HepG2 (cell line): ENCODE measurements around the gene GRIN2C. TPM values are rescaled to one million over a fixed set of nuclear protein-coding genes. Genes with fewer than 3 reads are reported as not detected.

Experiments used
- CHD4 ChIP-seq: fragments of 200-600 bp; sonication (generic); IDR thresholded peaks from 2 replicates; pipeline ENCODE4 v1.7.0; 2017; ENCODE audit warnings: mild to moderate bottlenecking, low read length, borderline replicate concordance
- ELF1 ChIP-seq: sonication (generic); formaldehyde crosslinking; IDR thresholded peaks from 2 replicates; pipeline ENCODE4 v1.4.0; 2020; ENCODE audit warnings: missing genetic modification reagents
- HNF4G ChIP-seq, 2 experiments: sonication (generic) in 1 of 2; formaldehyde crosslinking in 1 of 2; IDR thresholded peaks; 2 replicates each; pipeline versions ENCODE4 v1.4.0 to v1.6.1; 2011 to 2020; ENCODE audit warnings: borderline replicate concordance in 2 of 2, low read depth in 2 of 2, mild to moderate bottlenecking in 2 of 2, low read length in 1 of 2, missing genetic modification reagents in 1 of 2, moderate library complexity in 1 of 2
- HOXA7 ChIP-seq: sonication (generic); formaldehyde crosslinking; IDR thresholded peaks from 2 replicates; pipeline ENCODE4 v1.8.1; 2022; ENCODE audit warnings: mild to moderate bottlenecking, missing genetic modification reagents, moderate library complexity
- MED13 ChIP-seq: sonication (generic); formaldehyde crosslinking; IDR thresholded peaks from 2 replicates; pipeline ENCODE4 v1.5.0; 2020; ENCODE audit warnings: missing genetic modification reagents
- PHF8 ChIP-seq: sonication (generic); formaldehyde crosslinking; IDR thresholded peaks from 2 replicates; pipeline ENCODE4 v1.5.0; 2020; ENCODE audit warnings: missing genetic modification reagents
- POLR2G ChIP-seq: fragments of 200-400 bp; formaldehyde crosslinking; IDR thresholded peaks from 2 replicates; pipeline ENCODE4 v1.6.1; 2018; ENCODE audit warnings: mild to moderate bottlenecking, low read depth, low read length, moderate library complexity
- RNF2 ChIP-seq: fragments of 450-650 bp; conservative IDR thresholded peaks from 2 replicates; pipeline ENCODE4 v1.6.1; 2016; ENCODE audit warnings: low read depth
- SALL2 ChIP-seq: sonication (generic); formaldehyde crosslinking; IDR thresholded peaks from 2 replicates; pipeline ENCODE4 v1.8.1; 2023; ENCODE audit warnings: mild to moderate bottlenecking, missing genetic modification reagents, inconsistent platforms
- TRIM24 ChIP-seq: sonication (generic); formaldehyde crosslinking; IDR thresholded peaks from 2 replicates; pipeline ENCODE4 v1.8.0; 2022; ENCODE audit warnings: mild to moderate bottlenecking, missing genetic modification reagents
- ZFX ChIP-seq: sonication (generic); formaldehyde crosslinking; IDR thresholded peaks from 2 replicates; pipeline ENCODE4 v1.4.0; 2020; ENCODE audit warnings: mild to moderate bottlenecking, low read depth, missing genetic modification reagents, moderate library complexity
- ZMYM2 ChIP-seq: sonication (generic); formaldehyde crosslinking; IDR thresholded peaks from 2 replicates; pipeline ENCODE4 v1.8.0; 2022; ENCODE audit warnings: mild to moderate bottlenecking, missing genetic modification reagents
- ZNF777 ChIP-seq: sonication (generic); formaldehyde crosslinking; IDR thresholded peaks from 2 replicates; pipeline ENCODE4 v1.4.0; 2020; ENCODE audit warnings: missing genetic modification reagents
- ZNF883 ChIP-seq: sonication (generic); formaldehyde crosslinking; IDR thresholded peaks from 2 replicates; pipeline ENCODE4 v1.5.1; 2020; ENCODE audit warnings: mild to moderate bottlenecking, missing genetic modification reagents; ENCODE audit errors: not compliant biosample characterization
- polyA plus RNA-seq, 8 experiments: library from polyadenylated mRNA; depleted of rRNA in 3 of 8; stranded (reverse) in 7 of 8; unstranded in 1 of 8; fragments of >200 nt; fragmentation: Illumina TruSeq in 4 of 8; extraction: Trizol in 4 of 8; gene quantifications; 2 replicates each; pipeline versions ENCODE4 v1.2.1 to v1.2.3, GENCODE V29; 2011 to 2016; ENCODE audit warnings: low read depth in 4 of 8, missing spikeins in 1 of 8, mixed read lengths in 1 of 8; ENCODE audit not compliant: insufficient read depth in 1 of 8
- total RNA-seq, 5 experiments: library from RNA; depleted of rRNA; stranded (reverse); fragments of >200 nt; fragmentation: Illumina TruSeq; extraction: Trizol; gene quantifications; 2 replicates each; pipeline ENCODE4 v1.2.3, GENCODE V29; 2016; ENCODE audit warnings: low read depth in 1 of 5
- TF ChIP-seq, protein P1 (sequence below): IDR thresholded peaks from 2 replicates; pipeline ENCODE4 v1.6.1; 2016; ENCODE audit warnings: mild to moderate bottlenecking
- TF ChIP-seq, protein P2 (sequence below), 2 experiments: sonication (generic) in 1 of 2; formaldehyde crosslinking in 1 of 2; IDR thresholded peaks; 2 replicates each; pipeline versions ENCODE4 v1.6.1 to v1.9.0; 2014 to 2022; ENCODE audit warnings: antibody characterized with exemption in 1 of 2, borderline replicate concordance in 1 of 2, inconsistent platforms in 1 of 2, low read depth in 1 of 2, missing genetic modification reagents in 1 of 2
- TF ChIP-seq, protein P3 (sequence below): sonication (generic); formaldehyde crosslinking; IDR thresholded peaks from 2 replicates; pipeline ENCODE4 v1.8.0; 2022; ENCODE audit warnings: missing genetic modification reagents, mild to moderate bottlenecking, borderline replicate concordance
- TF ChIP-seq, protein P4 (sequence below): sonication (generic); formaldehyde crosslinking; IDR thresholded peaks from 2 replicates; pipeline ENCODE4 v1.8.0; 2022; ENCODE audit warnings: mild to moderate bottlenecking, missing genetic modification reagents

GRIN2C gene
- total and polyA plus RNA-seq, 2 of the 13 experiments (the other 11 are each of a cell fraction or from before 2014, with no cell fraction given): 0.03 to 0.11 TPM

DNA sequence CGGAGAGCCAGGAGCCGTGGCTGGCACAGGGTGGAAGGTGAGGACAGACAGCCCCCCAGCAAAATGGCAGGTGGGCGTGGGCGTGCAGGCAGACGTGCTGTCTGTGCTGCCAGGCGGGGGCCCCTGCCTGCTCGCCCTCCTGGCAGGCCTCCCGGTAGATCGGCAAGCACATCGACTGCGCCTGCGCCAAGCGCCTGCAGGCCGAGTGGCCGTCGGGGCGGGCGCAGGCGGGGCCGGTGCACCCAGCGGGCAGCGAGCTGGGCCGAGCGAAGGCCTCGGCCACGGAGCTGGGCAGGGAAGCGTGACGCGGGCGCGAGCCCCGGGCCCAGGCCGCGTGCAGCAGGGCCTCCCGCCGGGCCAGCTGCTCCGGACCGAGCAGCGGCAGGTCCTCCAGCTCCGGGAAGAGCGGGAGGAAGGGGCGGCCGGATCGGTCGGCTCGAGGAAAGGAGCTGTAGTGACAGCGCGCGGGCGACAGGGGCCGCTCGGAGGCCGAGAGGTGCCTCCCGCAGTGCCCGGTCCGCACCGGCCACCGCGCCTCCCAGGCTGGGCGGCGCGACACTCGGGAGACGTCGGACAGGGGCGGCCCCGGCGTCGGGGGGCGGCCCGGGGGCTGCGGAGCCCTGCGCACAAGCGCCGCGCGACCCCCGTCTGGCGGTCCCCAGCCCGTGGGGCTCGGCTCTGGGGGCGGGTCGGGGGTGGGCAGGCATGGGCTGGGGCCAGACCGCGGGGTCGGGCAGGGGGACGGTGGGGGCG is 16.9 kb downstream of the GRIN2C start (continued):
- TF ChIP-seq, protein P1, sequence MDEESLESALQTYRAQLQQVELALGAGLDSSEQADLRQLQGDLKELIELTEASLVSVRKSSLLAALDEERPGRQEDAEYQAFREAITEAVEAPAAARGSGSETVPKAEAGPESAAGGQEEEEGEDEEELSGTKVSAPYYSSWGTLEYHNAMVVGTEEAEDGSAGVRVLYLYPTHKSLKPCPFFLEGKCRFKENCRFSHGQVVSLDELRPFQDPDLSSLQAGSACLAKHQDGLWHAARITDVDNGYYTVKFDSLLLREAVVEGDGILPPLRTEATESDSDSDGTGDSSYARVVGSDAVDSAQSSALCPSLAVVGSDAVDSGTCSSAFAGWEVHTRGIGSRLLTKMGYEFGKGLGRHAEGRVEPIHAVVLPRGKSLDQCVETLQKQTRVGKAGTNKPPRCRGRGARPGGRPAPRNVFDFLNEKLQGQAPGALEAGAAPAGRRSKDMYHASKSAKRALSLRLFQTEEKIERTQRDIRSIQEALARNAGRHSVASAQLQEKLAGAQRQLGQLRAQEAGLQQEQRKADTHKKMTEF (CRISPR knock-in tag): 0 out of 2 replicates have a peak, but pooled peaks have one; percentile 24
- TF ChIP-seq, protein P2, sequence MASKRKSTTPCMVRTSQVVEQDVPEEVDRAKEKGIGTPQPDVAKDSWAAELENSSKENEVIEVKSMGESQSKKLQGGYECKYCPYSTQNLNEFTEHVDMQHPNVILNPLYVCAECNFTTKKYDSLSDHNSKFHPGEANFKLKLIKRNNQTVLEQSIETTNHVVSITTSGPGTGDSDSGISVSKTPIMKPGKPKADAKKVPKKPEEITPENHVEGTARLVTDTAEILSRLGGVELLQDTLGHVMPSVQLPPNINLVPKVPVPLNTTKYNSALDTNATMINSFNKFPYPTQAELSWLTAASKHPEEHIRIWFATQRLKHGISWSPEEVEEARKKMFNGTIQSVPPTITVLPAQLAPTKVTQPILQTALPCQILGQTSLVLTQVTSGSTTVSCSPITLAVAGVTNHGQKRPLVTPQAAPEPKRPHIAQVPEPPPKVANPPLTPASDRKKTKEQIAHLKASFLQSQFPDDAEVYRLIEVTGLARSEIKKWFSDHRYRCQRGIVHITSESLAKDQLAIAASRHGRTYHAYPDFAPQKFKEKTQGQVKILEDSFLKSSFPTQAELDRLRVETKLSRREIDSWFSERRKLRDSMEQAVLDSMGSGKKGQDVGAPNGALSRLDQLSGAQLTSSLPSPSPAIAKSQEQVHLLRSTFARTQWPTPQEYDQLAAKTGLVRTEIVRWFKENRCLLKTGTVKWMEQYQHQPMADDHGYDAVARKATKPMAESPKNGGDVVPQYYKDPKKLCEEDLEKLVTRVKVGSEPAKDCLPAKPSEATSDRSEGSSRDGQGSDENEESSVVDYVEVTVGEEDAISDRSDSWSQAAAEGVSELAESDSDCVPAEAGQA (IDR thresholded peaks at IDR 0.05; ENCODE audit: low read depth): no peak
- TF ChIP-seq, protein P2 (CRISPR knock-in tag; IDR thresholded peaks at IDR 0.05; ENCODE audit: borderline replicate concordance): no peak
- TF ChIP-seq HOXA7 (CRISPR knock-in tag): no peak
- peak; percentile 90 for TF ChIP-seq RNF2
- TF ChIP-seq, protein P3, sequence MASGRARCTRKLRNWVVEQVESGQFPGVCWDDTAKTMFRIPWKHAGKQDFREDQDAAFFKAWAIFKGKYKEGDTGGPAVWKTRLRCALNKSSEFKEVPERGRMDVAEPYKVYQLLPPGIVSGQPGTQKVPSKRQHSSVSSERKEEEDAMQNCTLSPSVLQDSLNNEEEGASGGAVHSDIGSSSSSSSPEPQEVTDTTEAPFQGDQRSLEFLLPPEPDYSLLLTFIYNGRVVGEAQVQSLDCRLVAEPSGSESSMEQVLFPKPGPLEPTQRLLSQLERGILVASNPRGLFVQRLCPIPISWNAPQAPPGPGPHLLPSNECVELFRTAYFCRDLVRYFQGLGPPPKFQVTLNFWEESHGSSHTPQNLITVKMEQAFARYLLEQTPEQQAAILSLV (CRISPR knock-in tag): no peak
- TF ChIP-seq TRIM24 (CRISPR knock-in tag): no peak
- TF ChIP-seq MED13 (CRISPR knock-in tag): no peak
- peak; percentile 27; the same call in 1 of the 2 replicates for TF ChIP-seq SALL2
- TF ChIP-seq ZNF883 (CRISPR knock-in tag): peak; percentile 45
- peak; percentile 68; the same call in 1 of the 2 replicates for TF ChIP-seq POLR2G
- TF ChIP-seq PHF8 (CRISPR knock-in tag): peak; percentile 20; the same call in 1 of the 2 replicates
- peak; percentile 100 for TF ChIP-seq ZNF777 (CRISPR knock-in tag)
- peak; percentile 78 for TF ChIP-seq ZFX (CRISPR knock-in tag)
- TF ChIP-seq HNF4G (IDR thresholded peaks at IDR 0.05; ENCODE audit: borderline replicate concordance, low read depth, low read length): 0 out of 2 replicates have a peak, but pooled peaks have one; percentile 2
- no peak for TF ChIP-seq HNF4G (CRISPR knock-in tag; IDR thresholded peaks at IDR 0.05; ENCODE audit: borderline replicate concordance, low read depth)
- peak; percentile 66; the same call in 1 of the 2 replicates for TF ChIP-seq ZMYM2 (CRISPR knock-in tag)
- TF ChIP-seq CHD4: no peak
- TF ChIP-seq ELF1: no peak
- TF ChIP-seq, protein P4, sequence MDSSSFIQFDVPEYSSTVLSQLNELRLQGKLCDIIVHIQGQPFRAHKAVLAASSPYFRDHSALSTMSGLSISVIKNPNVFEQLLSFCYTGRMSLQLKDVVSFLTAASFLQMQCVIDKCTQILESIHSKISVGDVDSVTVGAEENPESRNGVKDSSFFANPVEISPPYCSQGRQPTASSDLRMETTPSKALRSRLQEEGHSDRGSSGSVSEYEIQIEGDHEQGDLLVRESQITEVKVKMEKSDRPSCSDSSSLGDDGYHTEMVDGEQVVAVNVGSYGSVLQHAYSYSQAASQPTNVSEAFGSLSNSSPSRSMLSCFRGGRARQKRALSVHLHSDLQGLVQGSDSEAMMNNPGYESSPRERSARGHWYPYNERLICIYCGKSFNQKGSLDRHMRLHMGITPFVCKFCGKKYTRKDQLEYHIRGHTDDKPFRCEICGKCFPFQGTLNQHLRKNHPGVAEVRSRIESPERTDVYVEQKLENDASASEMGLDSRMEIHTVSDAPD: no peak
